IPS DF 6.9 (cell line): ENCODE results near the gene KHDRBS2.

Experiments used
- DNase-seq: peaks from one replicate; pipeline ENCODE4 v3.0.0-alpha.2; 2013; ENCODE audit warnings: low read depth, low spot score
- H3K27ac ChIP-seq: one replicate; pipeline ENCODE4 v1.5.1; 2013; ENCODE audit warnings: low read length, control low read depth
- H3K27me3 ChIP-seq: 2 replicates; pipeline ENCODE4 v1.6.1; 2013; ENCODE audit warnings: mild to moderate bottlenecking, low read length; ENCODE audit not compliant: control insufficient read depth, insufficient read depth
- H3K36me3 ChIP-seq: 2 replicates; pipeline ENCODE4 v1.6.1; 2013; ENCODE audit warnings: low read length; ENCODE audit not compliant: control insufficient read depth, insufficient read depth
- H3K4me1 ChIP-seq: 2 replicates; pipeline ENCODE4 v1.6.1; 2013; ENCODE audit warnings: low read length; ENCODE audit not compliant: control insufficient read depth, insufficient read depth
- H3K4me3 ChIP-seq: 2 replicates; pipeline ENCODE4 v1.5.1; 2013; ENCODE audit warnings: mild to moderate bottlenecking, low read length
- H3K9me3 ChIP-seq: 2 replicates; pipeline ENCODE4 v1.6.1; 2013; ENCODE audit warnings: low read length, inconsistent platforms; ENCODE audit not compliant: control insufficient read depth, insufficient read depth
- WGBS: extraction: QIAGEN DNeasy Blood & Tissue Kit; methylation state at CpG from one replicate; pipeline ENCODE4 v1.1.7; 2013; ENCODE audit warnings: mixed read lengths, missing lambda C conversion rate; ENCODE audit not compliant: insufficient read length, insufficient coverage; 5-methylcytosine and 5-hydroxymethylcytosine counted together

KHDRBS2 gene

GRCh38 chr6:62039605-62040004 lies 246.4 kb downstream of the KHDRBS2 start:
- H3K36me3 ChIP-seq: no peaks in the 10 kb centered on the region
- H3K4me3 ChIP-seq: no peak overlapping the region
- WGBS: no CpG with 5 or more reads among the region's 1 CpG
- no peak for DNase-seq
- no peaks in the 10 kb centered on the region for H3K9me3 ChIP-seq
- H3K27ac ChIP-seq: no peak overlapping the region
- no peaks in the 10 kb centered on the region for H3K27me3 ChIP-seq
- H3K4me1 ChIP-seq: no peaks in the 10 kb centered on the region

- DNase-seq: no peak
- Histone ChIP-seq H3K9me3 (no peaks in the 10 kb centered on the region), H3K36me3 (no peaks in the 10 kb centered on the region), H3K4me3 (no peak overlapping the region), H3K4me1 (no peaks in the 10 kb centered on the region), H3K27me3 (no peaks in the 10 kb centered on the region), H3K27ac (no peak overlapping the region)
- WGBS: no CpG with 5 or more reads among the region's 2 CpGs
Measured at GRCh38 chr6:62037445-62037844, 248.6 kb downstream of the KHDRBS2 start.

DNA sequence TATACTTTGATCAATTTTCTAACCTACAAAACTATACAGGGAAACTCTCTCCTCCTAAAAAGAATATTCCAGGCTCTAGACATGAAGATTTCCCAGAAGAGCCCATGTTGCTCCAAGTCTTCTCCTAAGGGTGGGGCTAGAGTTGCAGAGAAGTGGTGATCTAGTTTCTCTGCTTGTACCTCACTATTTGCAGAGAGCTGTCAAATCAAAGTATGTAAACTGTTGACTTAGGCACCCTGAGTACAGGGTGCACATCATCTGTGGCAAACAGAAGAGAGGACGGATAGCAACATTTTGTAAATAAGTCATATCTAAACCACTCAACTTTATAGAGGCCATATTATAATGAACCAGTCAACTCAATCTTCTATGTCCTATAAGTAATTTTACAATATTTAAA lies 250.1 kb downstream of the KHDRBS2 start:
- no peak for DNase-seq
- WGBS: no CpG with 5 or more reads among the region's 1 CpG
- H3K27me3 ChIP-seq: no peaks in the 10 kb centered on the region

GRCh38 chr6:62013719-62014118 lies 272.3 kb downstream of the KHDRBS2 start:
- WGBS: no CpG with 5 or more reads among the region's 6 CpGs
- Histone ChIP-seq H3K36me3 (no peaks in the 10 kb centered on the region), H3K9me3 (no peaks in the 10 kb centered on the region), H3K4me3 (no peak overlapping the region), H3K4me1 (no peaks in the 10 kb centered on the region), H3K27ac (no peak overlapping the region), H3K27me3 (no peaks in the 10 kb centered on the region)
- DNase-seq: no peak

More for the DNA sequence above, 250.1 kb downstream of the KHDRBS2 start:
- Histone ChIP-seq H3K27ac (no peak overlapping the region), H3K4me1 (no peaks in the 10 kb centered on the region), H3K36me3 (no peaks in the 10 kb centered on the region; the same call in 1 of the 2 replicates), H3K9me3 (no peaks in the 10 kb centered on the region), H3K4me3 (no peak overlapping the region)

GRCh38 chr6:62009445-62009844 lies 276.6 kb downstream of the KHDRBS2 start:
- no peak for DNase-seq
- Histone ChIP-seq H3K27ac (no peak overlapping the region), H3K4me1 (no peaks in the 10 kb centered on the region), H3K36me3 (no peaks in the 10 kb centered on the region), H3K9me3 (no peaks in the 10 kb centered on the region), H3K4me3 (no peak overlapping the region), H3K27me3 (no peaks in the 10 kb centered on the region)
- WGBS: no CpG with 5 or more reads among the region's 3 CpGs

DNA sequence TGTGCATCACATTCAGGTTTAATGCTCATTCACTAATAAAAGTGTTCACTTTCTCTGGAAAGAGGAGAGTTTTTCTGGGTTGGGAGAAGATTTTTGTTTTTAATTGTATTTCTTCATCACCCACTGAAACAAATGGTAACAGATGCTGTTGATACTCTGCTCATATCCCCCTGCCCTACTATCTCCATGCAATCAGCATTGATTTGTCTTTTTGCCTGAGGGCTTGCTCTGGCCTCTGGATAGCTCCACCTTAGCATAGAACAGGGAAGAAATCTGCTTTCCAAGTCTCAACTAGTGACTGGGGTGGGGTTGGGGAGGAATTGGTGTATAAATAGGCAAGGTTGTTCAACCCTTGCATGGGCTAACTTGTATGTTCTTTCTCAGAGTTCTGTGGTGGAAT lies 296.4 kb downstream of the KHDRBS2 start:
- H3K4me1 ChIP-seq: no peaks in the 10 kb centered on the region
- no peaks in the 10 kb centered on the region for H3K27me3 ChIP-seq
- H3K4me3 ChIP-seq: no peak overlapping the region
- no peaks in the 10 kb centered on the region for H3K9me3 ChIP-seq
- no peaks in the 10 kb centered on the region for H3K36me3 ChIP-seq
- no peak overlapping the region for H3K27ac ChIP-seq
- DNase-seq: no peak

DNA sequence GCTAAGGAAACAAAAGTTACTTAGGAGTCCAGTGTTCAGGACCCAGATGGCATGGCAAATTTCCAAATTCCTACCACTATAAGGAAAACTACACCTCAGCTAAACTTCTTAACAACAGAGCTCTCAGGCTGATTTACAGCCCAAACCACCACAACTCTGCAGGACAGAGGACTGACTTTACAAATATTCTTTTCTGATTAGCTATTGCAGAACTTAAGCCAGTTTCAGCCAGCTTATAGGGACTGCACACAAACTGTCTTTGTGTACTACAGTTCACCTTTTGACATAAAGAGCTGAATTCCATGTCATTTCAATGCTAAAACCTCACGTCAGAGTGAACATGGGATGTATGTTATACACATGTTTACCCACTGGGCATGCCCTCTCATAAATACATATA lies 305.4 kb downstream of the KHDRBS2 start:
- Histone ChIP-seq H3K4me1 (no peaks in the 10 kb centered on the region; the same call in 1 of the 2 replicates), H3K9me3 (no peaks in the 10 kb centered on the region), H3K27ac (no peak overlapping the region), H3K27me3 (no peaks in the 10 kb centered on the region), H3K4me3 (no peak overlapping the region), H3K36me3 (no peaks in the 10 kb centered on the region)
- no peak for DNase-seq
- no CpG with 5 or more reads among the region's 1 CpG for WGBS

DNA sequence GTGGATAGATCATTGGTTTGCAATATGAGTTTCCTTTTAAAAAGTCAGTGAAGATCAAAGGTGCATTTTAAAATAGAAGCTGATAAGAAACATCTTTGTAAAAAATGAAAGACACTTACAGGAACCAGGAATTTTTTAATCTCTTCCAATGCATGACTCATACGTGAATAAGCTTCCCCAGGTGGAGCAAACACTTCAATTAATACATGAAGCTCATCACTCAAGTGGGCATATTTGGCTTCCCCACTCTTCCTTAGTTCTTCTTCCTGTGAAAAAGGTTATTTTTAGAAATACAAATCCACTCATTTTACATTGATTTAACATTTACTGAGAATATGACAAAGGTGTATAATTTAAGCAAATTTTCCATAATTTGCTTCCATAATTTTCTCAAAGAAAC lies 308.1 kb downstream of the KHDRBS2 start:
- WGBS: no CpG with 5 or more reads among the region's 1 CpG
- Histone ChIP-seq H3K4me3 (no peak overlapping the region), H3K9me3 (no peaks in the 10 kb centered on the region), H3K27me3 (no peaks in the 10 kb centered on the region), H3K4me1 (no peaks in the 10 kb centered on the region; the same call in 1 of the 2 replicates), H3K36me3 (no peaks in the 10 kb centered on the region), H3K27ac (no peak overlapping the region)
- DNase-seq: no peak

DNA sequence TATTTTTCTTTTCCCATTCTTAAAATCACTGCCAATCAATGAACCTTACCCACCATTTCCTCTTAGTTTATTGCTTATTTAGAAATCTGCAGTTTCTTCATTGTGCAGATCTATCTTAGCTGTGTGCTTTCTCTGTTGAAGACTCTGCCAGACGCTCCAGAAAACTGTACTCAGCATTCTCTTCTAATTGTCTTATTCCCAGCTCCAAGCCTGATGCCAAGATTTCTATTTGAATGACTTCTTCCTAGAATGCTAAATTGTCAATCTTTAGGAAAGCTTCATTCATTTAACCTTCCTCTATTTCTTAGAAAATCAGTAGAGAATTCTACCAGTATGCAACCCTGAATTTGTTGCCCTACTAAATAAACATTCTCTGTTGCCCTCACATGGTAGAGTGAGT lies 308.9 kb downstream of the KHDRBS2 start:
- no peak for DNase-seq
- Histone ChIP-seq H3K9me3 (no peaks in the 10 kb centered on the region), H3K36me3 (no peaks in the 10 kb centered on the region), H3K27ac (no peak overlapping the region), H3K4me1 (no peaks in the 10 kb centered on the region; the same call in 1 of the 2 replicates), H3K4me3 (no peak overlapping the region), H3K27me3 (no peaks in the 10 kb centered on the region)
- no CpG with 5 or more reads among the region's 1 CpG for WGBS

DNA sequence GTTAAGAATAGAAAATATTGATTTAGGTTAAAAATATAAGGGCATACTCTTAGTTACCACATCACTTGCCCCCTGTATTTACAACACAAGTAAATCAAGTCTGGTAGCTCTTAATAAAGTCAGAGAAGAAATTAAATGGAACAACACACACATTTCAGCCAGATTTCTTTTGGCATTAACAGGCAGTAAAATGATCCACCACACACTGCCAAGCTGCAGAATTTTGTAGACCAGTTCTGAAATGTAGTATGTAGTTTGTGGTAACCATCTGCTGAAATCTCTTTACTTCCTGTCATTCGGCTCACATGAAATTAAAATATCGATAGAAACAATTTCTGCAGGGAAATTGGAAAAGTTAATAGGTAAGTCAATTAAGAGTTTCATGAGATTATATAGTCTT lies 326.8 kb downstream of the KHDRBS2 start:
- WGBS: no CpG with 5 or more reads among the region's 2 CpGs
- Histone ChIP-seq H3K27ac (no peak overlapping the region), H3K9me3 (no peaks in the 10 kb centered on the region), H3K4me3 (no peak overlapping the region), H3K36me3 (no peaks in the 10 kb centered on the region), H3K27me3 (no peaks in the 10 kb centered on the region), H3K4me1 (no peaks in the 10 kb centered on the region)
- DNase-seq: no peak

DNA sequence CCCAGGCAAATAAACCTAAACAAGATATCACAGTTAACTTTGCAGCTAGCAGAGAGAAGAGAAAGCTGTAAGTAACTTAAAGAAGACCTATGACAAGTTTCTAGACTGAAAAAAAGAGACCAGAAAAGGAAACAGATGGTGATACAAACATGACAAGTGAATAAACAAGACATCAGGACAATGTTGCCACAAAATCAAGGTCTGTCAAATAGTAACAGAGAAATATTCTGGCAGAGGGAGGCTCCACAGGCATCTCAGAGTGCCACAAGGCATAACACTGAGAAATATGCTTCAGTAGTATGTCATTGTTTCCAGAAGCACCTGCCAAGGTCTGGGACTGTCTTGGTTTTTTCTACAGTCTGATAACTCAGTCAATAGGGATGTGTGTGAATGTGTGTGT lies 332.2 kb downstream of the KHDRBS2 start:
- Histone ChIP-seq H3K9me3 (no peaks in the 10 kb centered on the region), H3K4me1 (no peaks in the 10 kb centered on the region), H3K36me3 (no peaks in the 10 kb centered on the region), H3K27me3 (no peaks in the 10 kb centered on the region), H3K27ac (no peak overlapping the region), H3K4me3 (no peak overlapping the region)
- DNase-seq: no peak
